Kidney (tissue), 22 donors: ENCODE results near the gene FKBP3. TPM values are rescaled to one million over a fixed set of nuclear protein-coding genes. Genes with fewer than 3 reads are reported as not detected.
A peak's percentile ranks its signal among the peaks of the same experiment; 100 is the strongest.

ENCODE experiments used
- DNase-seq, 5 donors: peaks; one replicate each; pipeline ENCODE4 v3.0.0-alpha.2; 2013 to 2020
- FAIRE-seq: peaks from 2 replicates; lab custom pipeline; 2012; peaks lifted over from hg19 to GRCh38; lab: Jason Lieb, UNC
- H3K27ac ChIP-seq, 2 donors: one replicate each; pipeline ENCODE4 v1.7.0; 2013; ENCODE audit warnings: low read depth in 2 of 2, low read length in 2 of 2, inconsistent platforms in 1 of 2
- H3K27me3 ChIP-seq: one replicate; pipeline ENCODE4 v1.7.1; 2013; ENCODE audit warnings: low read length, inconsistent platforms; ENCODE audit not compliant: control insufficient read depth, insufficient read depth
- H3K36me3 ChIP-seq, 3 donors: one replicate each; pipeline versions ENCODE4 v1.7.0 to v1.7.1; 2013; ENCODE audit warnings: low read length in 3 of 3, control low read depth in 1 of 3, inconsistent platforms in 1 of 3; ENCODE audit not compliant: insufficient read depth in 3 of 3, control insufficient read depth in 2 of 3
- H3K4me1 ChIP-seq, 3 donors: one replicate each; pipeline versions ENCODE4 v1.7.0 to v1.7.1; 2013; ENCODE audit warnings: low read length in 3 of 3, inconsistent platforms in 1 of 3, low read depth in 1 of 3; ENCODE audit not compliant: control insufficient read depth in 2 of 3, insufficient read depth in 2 of 3
- H3K4me3 ChIP-seq, 3 donors: one replicate each; pipeline versions ENCODE4 v1.7.0 to v1.8.1; 2013; ENCODE audit warnings: low read length in 3 of 3, control low read depth in 1 of 3, inconsistent platforms in 1 of 3
- H3K9ac ChIP-seq, 3 donors: one replicate each; pipeline versions ENCODE4 v1.7.0 to v1.7.1; 2013; ENCODE audit warnings: low read length in 3 of 3, control low read depth in 1 of 3, inconsistent platforms in 1 of 3
- H3K9me3 ChIP-seq, 3 donors: one replicate each; pipeline versions ENCODE4 v1.7.0 to v1.7.1; 2013; ENCODE audit warnings: low read length in 3 of 3, control low read depth in 1 of 3, inconsistent platforms in 1 of 3; ENCODE audit not compliant: control insufficient read depth in 2 of 3, insufficient read depth in 1 of 3
- intact Hi-C: fragments of 100-400 bp; cut with DNase I; formaldehyde crosslinking; loops from one replicate; pipeline ENCODE4 v1.11.1; 2022
- long read RNA-seq, 10 donors: library from polyadenylated mRNA in 1 of 10; unstranded in 1 of 10; transcript quantifications; one replicate each; pipeline ENCODE4 v2.0.0 and lab custom pipeline, GENCODE V29; 2021 to 2026
- polyA plus RNA-seq: library from polyadenylated mRNA; stranded (reverse); fragments of 350-450 nt; fragmentation: Illumina TruSeq; extraction: RNeasy Lipid Tissue Mini Kit (QIAGEN cat#74804); gene quantifications from one replicate; pipeline ENCODE4 v1.2.3, GENCODE V29; 2014; ENCODE audit warnings: low read depth, low replicate concordance; ENCODE audit not compliant: insufficient read depth
- total RNA-seq: library from RNA; stranded (reverse); fragmentation: NEBNext Ultra II Directional; extraction: Animal tissue kit (Norgen Biotek cat#: 25700); gene quantifications from one replicate; pipeline ENCODE4 v1.2.1, GENCODE V29; 2021
- TF ChIP-seq, protein P1 (sequence below): IDR thresholded peaks from 3 replicates; pipeline ENCODE4 v1.5.1; 2012; ENCODE audit warnings: mild to moderate bottlenecking, moderate library complexity, borderline replicate concordance; ENCODE audit not compliant: insufficient read depth; ENCODE audit errors: extremely low read depth
- donor health status: control.
- donor health status: control.
- donor health status: control.
- donor health status: control.
- donor health status: control.
- donor health status: DM: yes; HTN: yes; CAD: no.
- donor health status: Normal renal cell carcinoma (clear cell type).

The FKBP3 gene
- 52.7 TPM for total RNA-seq
- 122 TPM for polyA plus RNA-seq
- long read RNA-seq, donor 1, transcript FKBP3-202 (7 exons, 1,346 nt), result major isoform, 26 of 73 reads
- long read RNA-seq, donor 1, partial matches to known transcripts, result 47 of 73 reads
- long read RNA-seq, donor 1, other reads (novel, unspliced or antisense), result 0 of 73 reads
- long read RNA-seq, donor 2, transcript FKBP3-202 (7 exons, 1,346 nt), result major isoform, 39 of 80 reads
- long read RNA-seq, donor 2, partial matches to known transcripts, result 39 of 80 reads
- long read RNA-seq, donor 2, other reads (novel, unspliced or antisense), result 0 of 80 reads
- long read RNA-seq, donor 3, transcript FKBP3-202 (7 exons, 1,346 nt), result major isoform, 51 of 99 reads
- long read RNA-seq, donor 3, partial matches to known transcripts, result 47 of 99 reads
- long read RNA-seq, donor 3, other reads (novel, unspliced or antisense), result 0 of 99 reads
- long read RNA-seq, donor 4, transcript FKBP3-202 (7 exons, 1,346 nt), result major isoform, 36 of 69 reads
- long read RNA-seq, donor 4, partial matches to known transcripts, result 31 of 69 reads
- long read RNA-seq, donor 4, other reads (novel, unspliced or antisense), result 0 of 69 reads
- long read RNA-seq, donor 5, partial matches to known transcripts, result 0 of 4 reads
- long read RNA-seq, donor 5, other reads (novel, unspliced or antisense), result 0 of 4 reads
- long read RNA-seq, donor 6, transcript FKBP3-202 (7 exons, 1,346 nt), result major isoform, 103 of 227 reads
- long read RNA-seq, donor 6, partial matches to known transcripts, result 124 of 227 reads
- long read RNA-seq, donor 6, other reads (novel, unspliced or antisense), result 0 of 227 reads
- long read RNA-seq, donor 7, transcript FKBP3-202 (7 exons, 1,346 nt), result major isoform, 20 of 30 reads
- long read RNA-seq, donor 7, partial matches to known transcripts, result 4 of 30 reads
- long read RNA-seq, donor 7, other reads (novel, unspliced or antisense), result 6 of 30 reads
- long read RNA-seq, donor 8, transcript FKBP3-202 (7 exons, 1,346 nt), result major isoform, 37 of 69 reads
- long read RNA-seq, donor 8, partial matches to known transcripts, result 31 of 69 reads
- long read RNA-seq, donor 8, other reads (novel, unspliced or antisense), result 0 of 69 reads
- long read RNA-seq, donor 9, transcript FKBP3-202 (7 exons, 1,346 nt), result major isoform, 25 of 39 reads
- long read RNA-seq, donor 9, partial matches to known transcripts, result 14 of 39 reads
- long read RNA-seq, donor 9, other reads (novel, unspliced or antisense), result 0 of 39 reads
- long read RNA-seq, donor 10, transcript FKBP3-202 (7 exons, 1,346 nt), result major isoform, 25 of 60 reads
- long read RNA-seq, donor 10, partial matches to known transcripts, result 33 of 60 reads
- long read RNA-seq, donor 10, other reads (novel, unspliced or antisense), result 0 of 60 reads

DNA sequence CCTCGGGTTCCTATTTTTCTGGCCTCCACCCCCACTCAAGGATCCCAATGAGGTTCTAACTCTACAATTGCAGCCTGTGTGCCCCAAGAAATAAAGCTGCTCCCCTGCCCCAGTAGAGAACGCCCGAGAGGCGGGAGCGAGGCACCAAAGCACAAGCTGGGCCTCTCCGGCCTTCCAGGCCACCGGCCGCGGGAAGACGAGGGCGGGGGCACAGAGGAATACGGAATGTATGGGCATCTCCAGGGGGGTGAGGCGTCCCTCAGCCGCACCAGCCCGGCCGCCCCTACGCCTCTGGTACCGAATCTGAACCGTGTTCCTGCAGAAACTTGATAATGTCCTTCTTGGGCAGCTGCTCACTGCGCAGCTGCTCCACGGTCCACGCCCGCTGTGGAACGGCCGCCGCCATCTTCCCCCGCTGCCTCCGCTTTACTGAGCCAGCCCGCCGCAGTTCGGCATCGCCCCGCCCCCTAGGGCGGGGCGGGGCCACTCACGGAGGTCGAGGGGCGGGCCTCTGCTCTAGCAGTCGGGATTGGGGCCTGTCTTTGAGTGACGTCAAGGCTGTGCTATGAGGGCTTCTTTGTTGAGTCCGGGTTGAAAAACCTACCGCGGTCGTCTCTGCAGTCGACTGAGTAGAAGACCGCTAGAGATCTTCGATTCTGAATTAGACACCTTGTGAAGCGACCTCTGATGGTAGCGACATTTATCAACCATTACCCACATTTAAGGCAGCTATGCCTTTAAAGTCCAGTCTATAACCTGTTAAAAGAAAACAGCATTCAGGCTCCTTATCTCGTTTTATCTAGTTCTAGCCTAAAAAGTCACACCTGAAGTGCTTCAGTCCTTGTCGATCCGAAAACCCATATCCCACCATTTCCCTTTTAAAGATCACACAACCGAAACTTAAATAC is at the start of gene FKBP3:
TSS of gene FKBP3 (minus strand) at position 431 of the 908 bp plus-strand sequence. CDS start at position 406, 25 bp downstream.
- DNase-seq, result peak; percentile 97 to 99 (median 98)
- TF ChIP-seq, protein P1, sequence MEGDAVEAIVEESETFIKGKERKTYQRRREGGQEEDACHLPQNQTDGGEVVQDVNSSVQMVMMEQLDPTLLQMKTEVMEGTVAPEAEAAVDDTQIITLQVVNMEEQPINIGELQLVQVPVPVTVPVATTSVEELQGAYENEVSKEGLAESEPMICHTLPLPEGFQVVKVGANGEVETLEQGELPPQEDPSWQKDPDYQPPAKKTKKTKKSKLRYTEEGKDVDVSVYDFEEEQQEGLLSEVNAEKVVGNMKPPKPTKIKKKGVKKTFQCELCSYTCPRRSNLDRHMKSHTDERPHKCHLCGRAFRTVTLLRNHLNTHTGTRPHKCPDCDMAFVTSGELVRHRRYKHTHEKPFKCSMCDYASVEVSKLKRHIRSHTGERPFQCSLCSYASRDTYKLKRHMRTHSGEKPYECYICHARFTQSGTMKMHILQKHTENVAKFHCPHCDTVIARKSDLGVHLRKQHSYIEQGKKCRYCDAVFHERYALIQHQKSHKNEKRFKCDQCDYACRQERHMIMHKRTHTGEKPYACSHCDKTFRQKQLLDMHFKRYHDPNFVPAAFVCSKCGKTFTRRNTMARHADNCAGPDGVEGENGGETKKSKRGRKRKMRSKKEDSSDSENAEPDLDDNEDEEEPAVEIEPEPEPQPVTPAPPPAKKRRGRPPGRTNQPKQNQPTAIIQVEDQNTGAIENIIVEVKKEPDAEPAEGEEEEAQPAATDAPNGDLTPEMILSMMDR, result peak; percentile 1
- peaks cover 4 to 14% (median 6%) of the 10 kb centered on the region in 3 donors for H3K4me1 ChIP-seq

DNA sequence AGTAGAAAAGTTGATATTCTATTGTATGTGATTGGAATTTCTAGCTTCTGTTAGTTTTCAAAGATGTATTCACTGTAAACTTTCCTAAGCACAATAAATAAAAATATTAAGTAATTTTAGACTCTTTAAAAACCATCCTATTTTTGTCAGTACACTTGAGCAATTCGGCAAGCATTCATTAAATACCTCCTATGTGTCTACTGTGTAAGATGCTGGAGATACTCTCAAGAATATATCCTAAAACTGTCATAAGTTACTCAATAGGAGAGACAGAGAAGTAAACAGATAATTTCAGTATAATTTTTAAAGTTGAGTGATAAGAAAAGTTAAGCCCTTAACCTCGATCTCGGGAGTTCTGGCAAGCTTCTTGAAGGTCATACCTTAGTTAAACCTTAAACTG is 47.5 kb upstream of the FKBP3 start:
- Histone ChIP-seq H3K27me3 (no peaks in the 10 kb centered on the region), H3K27ac (no peak overlapping the region), H3K9ac (no peak overlapping the region), H3K9me3 (no peaks in the 10 kb centered on the region), H3K36me3 (no peaks in the 10 kb centered on the region), H3K4me3 (no peak overlapping the region), H3K4me1 (no peaks in the 10 kb centered on the region)
- DNase-seq, result no peak
- TF ChIP-seq, protein P1, result no peak
- intact Hi-C loops, result no loop called here
- FAIRE-seq, result no peak

More for the DNA sequence above, at the start of gene FKBP3:
- peak within 1 kb of the TSS; percentile 92 to 99 (median 96) for H3K4me3 ChIP-seq
- H3K9ac ChIP-seq, result peak within 1 kb of the TSS; percentile 78 to 95 (median 93)
- H3K27me3 ChIP-seq, result no peaks in the 10 kb centered on the region
- FAIRE-seq, result peak; percentile 71
- H3K9me3 ChIP-seq, result no peaks in the 10 kb centered on the region
- no peaks in the 10 kb centered on the region for H3K36me3 ChIP-seq
- H3K27ac ChIP-seq, result peak within 1 kb of the TSS; percentile 86 to 91
- intact Hi-C loops, result no loop called here

DNA sequence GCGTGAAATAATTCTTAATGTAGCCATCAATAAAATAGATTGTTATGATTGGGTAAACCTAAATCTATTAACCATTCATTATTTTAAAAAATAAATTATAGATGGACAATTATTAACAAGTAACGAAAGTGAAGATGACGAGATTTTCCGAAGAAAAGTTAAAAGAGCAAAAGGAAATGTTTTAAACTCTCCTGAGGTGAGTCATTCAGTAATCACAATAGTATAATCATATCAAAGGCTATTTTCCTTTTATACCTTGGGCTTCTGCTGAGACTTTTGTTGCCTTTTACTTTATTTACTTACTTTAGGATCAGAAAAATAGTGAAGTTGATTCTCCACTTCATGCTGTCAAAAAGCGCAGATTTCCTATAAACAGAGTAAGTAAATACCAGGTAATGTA is 47.0 kb upstream of the FKBP3 start:
- no peak overlapping the region for H3K9ac ChIP-seq
- no peaks in the 10 kb centered on the region for H3K9me3 ChIP-seq
- TF ChIP-seq, protein P1, result no peak
- no peaks in the 10 kb centered on the region for H3K36me3 ChIP-seq
- no peak for DNase-seq
- H3K4me1 ChIP-seq, result no peaks in the 10 kb centered on the region
- no peaks in the 10 kb centered on the region for H3K27me3 ChIP-seq
- no peak overlapping the region for H3K4me3 ChIP-seq
- no peak for FAIRE-seq
- H3K27ac ChIP-seq, result no peak overlapping the region
- intact Hi-C loops, result no loop called here
